HFFc6 (cell line): ENCODE measurements around the gene CCDC107. TPM values are rescaled to one million over a fixed set of nuclear protein-coding genes. Genes with fewer than 3 reads are reported as not detected.

Experiments
- DNase-seq: peaks from one replicate; pipeline ENCODE4 v3.0.0-alpha.2; 2018
- H3K27ac Mint-ChIP-seq: 2 replicates; pipeline ENCODE4 v1.8.0; 2020; ENCODE audit warnings: mild to moderate bottlenecking, mixed read lengths
- H3K27me3 Mint-ChIP-seq: 2 replicates; pipeline ENCODE4 v1.8.0; 2021; ENCODE audit warnings: mild to moderate bottlenecking, moderate library complexity, mixed read lengths; ENCODE audit not compliant: insufficient read depth
- H3K36me3 Mint-ChIP-seq: 2 replicates; pipeline ENCODE4 v1.8.0; 2021; ENCODE audit warnings: low read depth, mixed read lengths
- H3K4me1 Mint-ChIP-seq: 2 replicates; pipeline ENCODE4 v1.8.0; 2020; ENCODE audit warnings: low read depth, mixed read lengths
- H3K4me3 Mint-ChIP-seq: 2 replicates; pipeline ENCODE4 v1.8.0; 2020; ENCODE audit warnings: mild to moderate bottlenecking, moderate library complexity, mixed read lengths
- H3K9me3 Mint-ChIP-seq: 2 replicates; pipeline ENCODE4 v1.8.0; 2020; ENCODE audit warnings: mild to moderate bottlenecking, mixed read lengths
- CTCF ChIP-seq: fragments of 200-600 bp; sonication (generic); IDR thresholded peaks from 2 replicates; pipeline ENCODE4 v1.5.0; 2021; ENCODE audit warnings: antibody characterized with exemption, mild to moderate bottlenecking
- total RNA-seq, 6 experiments: library from RNA; stranded (reverse); fragmentation: NEBNext Ultra II Directional; extraction: Animal tissue kit (Norgen Biotek cat#: 25700); gene quantifications; 2 replicates in 1 of 6; 3 replicates in 5 of 6; pipeline ENCODE4 v1.2.3, GENCODE V29; 2021

Gene CCDC107
- total RNA-seq, 6 experiments from 2014 or later: 22.5 to 29.8 (median 24.6) TPM

DNA sequence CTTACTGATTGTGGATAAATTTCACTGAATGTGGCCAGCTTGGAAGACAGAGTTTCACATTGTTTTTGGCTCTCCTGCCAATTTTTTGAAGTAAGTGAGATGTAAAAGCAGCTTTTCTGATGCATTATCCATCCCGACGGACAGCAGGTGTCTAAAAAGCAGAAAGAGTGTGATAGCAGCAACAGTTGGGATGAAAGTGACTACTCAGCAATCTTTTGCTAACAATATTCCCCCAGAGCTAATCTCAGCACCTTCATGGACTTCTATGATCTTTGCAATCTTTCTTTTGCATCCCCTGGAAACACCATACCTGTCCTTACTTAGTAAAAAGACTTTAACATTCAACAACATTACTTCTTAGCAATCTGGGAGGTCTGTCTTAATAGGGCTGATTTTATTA, 45.2 kb upstream of the CCDC107 start:
- no peak for TF ChIP-seq CTCF
- no peak overlapping the region for H3K27ac Mint-ChIP-seq
- no peaks in the 10 kb centered on the region; the same call in 1 of the 2 replicates for H3K36me3 Mint-ChIP-seq
- H3K9me3 Mint-ChIP-seq: no peaks in the 10 kb centered on the region
- no peak overlapping the region for H3K4me3 Mint-ChIP-seq
- no peak for DNase-seq
- H3K27me3 Mint-ChIP-seq: peaks cover 32% of the 10 kb centered on the region
- H3K4me1 Mint-ChIP-seq: no peaks in the 10 kb centered on the region

DNA sequence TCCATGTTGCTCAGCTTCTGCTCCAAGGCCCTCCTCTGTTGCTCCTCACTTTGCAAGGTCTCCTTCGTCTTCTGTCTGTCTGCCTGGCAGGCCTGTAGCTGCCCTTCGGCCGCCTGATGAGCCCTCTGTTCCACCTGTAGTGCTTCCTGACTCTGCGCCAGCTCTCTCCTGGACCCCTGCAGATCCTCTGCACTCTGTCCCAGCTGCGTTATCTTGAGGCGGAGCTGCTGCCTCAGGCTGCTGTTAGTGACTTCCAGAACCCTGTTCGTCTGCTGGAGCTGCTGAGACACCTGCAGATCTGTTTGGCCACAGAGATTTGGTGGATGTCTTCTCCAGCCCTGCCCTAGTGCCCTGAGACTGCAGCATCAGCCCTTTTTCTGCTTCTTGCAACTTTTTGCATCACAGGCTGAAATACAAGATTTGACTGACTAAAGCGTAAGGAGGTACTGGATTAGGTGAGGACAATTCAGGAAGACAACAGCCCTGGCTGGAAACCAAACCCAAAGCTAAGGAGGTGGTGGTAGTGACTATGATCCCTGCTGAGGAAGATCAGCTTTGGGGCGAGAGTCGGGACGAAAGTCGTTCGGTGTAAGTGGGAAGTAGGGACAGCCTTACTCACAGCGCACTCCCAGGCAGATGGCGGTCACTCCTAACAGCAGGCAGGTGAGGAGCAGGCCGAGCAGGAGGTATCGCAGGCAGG, 42.0 kb upstream of the CCDC107 start:
- Mint-ChIP-seq H3K36me3 (no peaks in the 10 kb centered on the region; the same call in 1 of the 2 replicates), H3K9me3 (no peaks in the 10 kb centered on the region), H3K4me3 (no peak overlapping the region), H3K27me3 (peaks cover 34% of the 10 kb centered on the region), H3K4me1 (no peaks in the 10 kb centered on the region), H3K27ac (no peak overlapping the region)
- no peak for DNase-seq
- TF ChIP-seq CTCF: no peak

- peak overlapping the region; percentile 46 for H3K4me3 Mint-ChIP-seq
- H3K36me3 Mint-ChIP-seq: no peaks in the 10 kb centered on the region; the same call in 1 of the 2 replicates
- H3K4me1 Mint-ChIP-seq: no peaks in the 10 kb centered on the region
- no peaks in the 10 kb centered on the region for H3K9me3 Mint-ChIP-seq
- no peak for TF ChIP-seq CTCF
- H3K27ac Mint-ChIP-seq: no peak overlapping the region
- peaks cover 34% of the 10 kb centered on the region for H3K27me3 Mint-ChIP-seq
- no peak for DNase-seq
These were observed 41.2 kb upstream of the CCDC107 start for GRCh38 chr9:35616681-35617459.

- no peaks in the 10 kb centered on the region for H3K9me3 Mint-ChIP-seq
- no peak for DNase-seq
- H3K27ac Mint-ChIP-seq: no peak overlapping the region
- peaks cover 33% of the 10 kb centered on the region for H3K27me3 Mint-ChIP-seq
- peak overlapping the region; percentile 46; the same call in 1 of the 2 replicates for H3K4me3 Mint-ChIP-seq
- H3K36me3 Mint-ChIP-seq: no peaks in the 10 kb centered on the region; the same call in 1 of the 2 replicates
- TF ChIP-seq CTCF: no peak
- no peaks in the 10 kb centered on the region for H3K4me1 Mint-ChIP-seq
These were observed 40.5 kb upstream of the CCDC107 start for GRCh38 chr9:35617548-35617947.

DNA sequence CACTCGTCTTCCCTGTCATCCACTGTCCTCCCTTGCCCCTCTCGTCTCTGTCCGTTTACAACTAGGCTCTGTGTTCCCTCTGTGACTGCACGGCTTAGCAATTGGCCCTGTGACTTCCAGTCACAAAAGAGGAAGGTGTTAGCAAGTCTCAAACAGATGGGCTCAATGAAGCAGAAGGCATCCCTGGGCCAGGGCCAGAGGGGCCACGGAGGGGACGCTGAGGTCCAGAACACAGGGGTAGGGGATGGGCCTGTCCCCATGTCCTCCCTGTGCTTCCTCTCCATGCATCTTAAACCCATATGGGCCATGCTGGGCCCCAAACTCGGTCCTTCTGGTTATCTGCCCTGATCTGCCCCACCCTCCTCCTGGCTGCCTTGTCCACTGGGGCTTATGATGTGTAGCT, 39.8 kb upstream of the CCDC107 start, which contains the start of gene CD72:
Gene CD72 (minus strand): TSS at position 89 of the 403 bp plus-strand sequence. CDS start 110 bp downstream, outside the sequence.
- peaks cover 32% of the 10 kb centered on the region for H3K27me3 Mint-ChIP-seq
- DNase-seq: no peak
- H3K36me3 Mint-ChIP-seq: no peaks in the 10 kb centered on the region; the same call in 1 of the 2 replicates
- no peaks in the 10 kb centered on the region for H3K4me1 Mint-ChIP-seq
- TF ChIP-seq CTCF: no peak
- peak within 1 kb of the TSS; percentile 46 for H3K4me3 Mint-ChIP-seq
- H3K27ac Mint-ChIP-seq: no peak within 1 kb of the TSS
- H3K9me3 Mint-ChIP-seq: no peaks in the 10 kb centered on the region
